Measurements from ENCODE around the gene GPR152.
A peak's percentile ranks its signal among the peaks of the same experiment; 100 is the strongest.

Gene GPR152

GRCh38 chr11:67410984-67411784 lies 41.3 kb downstream of the GPR152 start:
- no peaks in the 10 kb centered on the region for H3K27me3 ChIP-seq (ENCODE audit: insufficient read depth, poor library complexity, severe bottlenecking)
- no peak for TF ChIP-seq SPI1 (IDR thresholded peaks at IDR 0.05; ENCODE audit: borderline replicate concordance, low read depth)
- TF ChIP-seq REST (IDR thresholded peaks at IDR 0.05; ENCODE audit: insufficient replicate concordance, low read depth), result no peak
- TF ChIP-seq GABPA (IDR thresholded peaks at IDR 0.05; ENCODE audit: low read depth), result no peak
- TF ChIP-seq POLR2AphosphoS5 (IDR thresholded peaks at IDR 0.05; ENCODE audit: low read depth), result no peak
- TF ChIP-seq CTCF (IDR thresholded peaks at IDR 0.05; ENCODE audit: insufficient read depth, low read length), result no peak
- no peak overlapping the region for H3K27ac ChIP-seq (replicated peaks)
- no peak overlapping the region for H3K4me3 ChIP-seq (replicated peaks; ENCODE audit: insufficient read depth, low read length)
- DNase-seq (ENCODE audit: low read depth in 1 of 2, low spot score in 1 of 2), result no peak

- Histone ChIP-seq H3K4me3 (replicated peaks; ENCODE audit: insufficient read depth, low read length) (no peak overlapping the region), H3K27me3 (ENCODE audit: insufficient read depth, poor library complexity, severe bottlenecking) (no peaks in the 10 kb centered on the region), H3K27ac (replicated peaks) (no peak overlapping the region; the same call in 1 of the 2 replicates)
- DNase-seq (ENCODE audit: low read depth in 1 of 2, low spot score in 1 of 2), result no peak
- TF ChIP-seq GABPA (IDR thresholded peaks at IDR 0.05; ENCODE audit: low read depth), result no peak
- no peak for TF ChIP-seq SPI1 (IDR thresholded peaks at IDR 0.05; ENCODE audit: borderline replicate concordance, low read depth)
- no peak for TF ChIP-seq POLR2AphosphoS5 (IDR thresholded peaks at IDR 0.05; ENCODE audit: low read depth)
- no peak for TF ChIP-seq CTCF (IDR thresholded peaks at IDR 0.05; ENCODE audit: insufficient read depth, low read length)
- TF ChIP-seq REST (IDR thresholded peaks at IDR 0.05; ENCODE audit: insufficient replicate concordance, low read depth), result no peak
Measured at GRCh38 chr11:67410369-67410831, 42.1 kb downstream of the GPR152 start.

GRCh38 chr11:67409781-67410368 lies 42.7 kb downstream of the GPR152 start:
- no peak for DNase-seq (ENCODE audit: low read depth in 1 of 2, low spot score in 1 of 2)
- H3K27ac ChIP-seq (replicated peaks), result peak overlapping the region; percentile 81
- no peaks in the 10 kb centered on the region for H3K27me3 ChIP-seq (ENCODE audit: insufficient read depth, poor library complexity, severe bottlenecking)
- H3K4me3 ChIP-seq (replicated peaks; ENCODE audit: insufficient read depth, low read length), result no peak overlapping the region
- no peak for TF ChIP-seq REST (IDR thresholded peaks at IDR 0.05; ENCODE audit: insufficient replicate concordance, low read depth)
